ENCODE results near the gene MSANTD7. TPM values are rescaled to one million over a fixed set of nuclear protein-coding genes. Genes with fewer than 3 reads are reported as not detected.

The MSANTD7 gene
- total and polyA plus RNA-seq, 2 donors (not counting 1 experiment from before 2014, with no cell fraction given), result 6.8 to 15.2 TPM

- no peaks in the 10 kb centered on the region for H3K9me3 Mint-ChIP-seq (ENCODE audit: insufficient read depth)
- H3K27me3 Mint-ChIP-seq, result no peaks in the 10 kb centered on the region
- Histone ChIP-seq H3K4me1 (ENCODE audit: control insufficient read depth in 2 of 2, insufficient read depth in 2 of 2, low read length in 2 of 2) (peaks cover 25 to 26% of the 10 kb centered on the region in 2 donors), H2AFZ (ENCODE audit: insufficient read depth, low read depth, low read length, poor library complexity, severe bottlenecking) (no peak overlapping the region), H4K20me1 (ENCODE audit: control insufficient read depth, insufficient read depth, low read length, poor library complexity, severe bottlenecking) (no peaks in the 10 kb centered on the region), H3K4me3 (ENCODE audit: control extremely low read depth in 1 of 5, extremely low read depth in 1 of 5, insufficient read depth in 1 of 5, low read depth in 2 of 5, low read length in 4 of 5) (no peak overlapping the region), H3K9me3 (ENCODE audit: control extremely low read depth in 1 of 3, control insufficient read depth in 2 of 3, insufficient read depth in 1 of 3, low read length in 2 of 3) (no peaks in the 10 kb centered on the region), H3K27ac (ENCODE audit: low read length in 2 of 2) (no peak overlapping the region), H3K36me3 (replicated peaks in 1 of 2; ENCODE audit: control extremely low read depth in 1 of 2, control insufficient read depth in 1 of 2, extremely low read depth in 1 of 2, insufficient read depth in 2 of 2, low read length in 1 of 2) (no peaks in the 10 kb centered on the region), H3K27me3 (replicated peaks in 1 of 4; ENCODE audit: control extremely low read depth in 1 of 4, control insufficient read depth in 3 of 4, insufficient read depth in 4 of 4, low read length in 3 of 4) (no peaks in the 10 kb centered on the region), H3K79me2 (ENCODE audit: control insufficient read depth, insufficient read depth, low read length) (no peaks in the 10 kb centered on the region), H3K4me2 (replicated peaks; ENCODE audit: low read depth, low read length, poor library complexity, severe bottlenecking) (no peak overlapping the region), H3K9ac (ENCODE audit: low read length) (no peak overlapping the region)
- DNase-seq (no peak), ATAC-seq (ENCODE audit: low read depth) (no peak)
- TF ChIP-seq CTCF (IDR thresholded peaks at IDR 0.05), result no peak
- TF ChIP-seq EZH2 (IDR thresholded peaks at IDR 0.05; ENCODE audit: borderline replicate concordance, insufficient read depth, low read depth, low read length, poor library complexity, severe bottlenecking), result no peak
- 88% methylated on average over 5 of the region's 5 CpGs for WGBS (ENCODE audit: insufficient coverage)
- POLR2A ChIA-PET, result no interaction called here
- H3K4me1 Mint-ChIP-seq, result peaks cover 35% of the 10 kb centered on the region
- H3K4me3 Mint-ChIP-seq, result no peak overlapping the region
- CTCF ChIA-PET, result interaction anchor here (0.6 to 2.0 kb wide), 3 partner anchors 11 to 40 kb away, joined by 3 to 6 read pairs (median 3); no protein-coding TSS in a partner anchor
- intact Hi-C loops (cut with micrococcal nuclease), result loop anchor here (5.0 kb wide), 1 partner anchor 129 kb away; no protein-coding TSS in a partner anchor
- H3K27ac Mint-ChIP-seq, result peak overlapping the region; percentile 12
Observed at GRCh38 chr10:14801723-14802122, 36.4 kb upstream of the MSANTD7 start.

- intact Hi-C loops (cut with micrococcal nuclease), result loop anchor here (5.0 kb wide), 1 partner anchor 132 kb away; no protein-coding TSS in a partner anchor
- ChIA-PET POLR2A (no interaction called here), CTCF (interaction anchor here (0.6 kb wide), 1 partner anchor 21 kb away, joined by 4 read pairs; no protein-coding TSS in a partner anchor)
- no peak overlapping the region for H3K4me3 ChIP-seq (ENCODE audit: control extremely low read depth in 1 of 5, extremely low read depth in 1 of 5, insufficient read depth in 1 of 5, low read depth in 2 of 5, low read length in 4 of 5)
- no peaks in the 10 kb centered on the region for H3K36me3 ChIP-seq (replicated peaks in 1 of 2; ENCODE audit: control extremely low read depth in 1 of 2, control insufficient read depth in 1 of 2, extremely low read depth in 1 of 2, insufficient read depth in 2 of 2, low read length in 1 of 2)
- no peaks in the 10 kb centered on the region for H4K20me1 ChIP-seq (ENCODE audit: control insufficient read depth, insufficient read depth, low read length, poor library complexity, severe bottlenecking)
- no peak overlapping the region for H3K9ac ChIP-seq (ENCODE audit: low read length)
- Mint-ChIP-seq H3K27me3 (no peaks in the 10 kb centered on the region), H3K27ac (no peak overlapping the region), H3K9me3 (ENCODE audit: insufficient read depth) (no peaks in the 10 kb centered on the region), H3K4me3 (no peak overlapping the region), H3K4me1 (peaks cover 22% of the 10 kb centered on the region)
- no peak for DNase-seq
- H3K79me2 ChIP-seq (ENCODE audit: control insufficient read depth, insufficient read depth, low read length), result no peaks in the 10 kb centered on the region
- no peak for ATAC-seq (ENCODE audit: low read depth)
- H3K4me2 ChIP-seq (replicated peaks; ENCODE audit: low read depth, low read length, poor library complexity, severe bottlenecking), result no peak overlapping the region
- TF ChIP-seq EZH2 (IDR thresholded peaks at IDR 0.05; ENCODE audit: borderline replicate concordance, insufficient read depth, low read depth, low read length, poor library complexity, severe bottlenecking) (no peak), CTCF (IDR thresholded peaks at IDR 0.05) (no peak)
- no peaks in the 10 kb centered on the region for H3K27me3 ChIP-seq (replicated peaks in 1 of 4; ENCODE audit: control extremely low read depth in 1 of 4, control insufficient read depth in 3 of 4, insufficient read depth in 4 of 4, low read length in 3 of 4)
- WGBS (ENCODE audit: insufficient coverage), result no CpG with 5 or more reads among the region's 1 CpG
- H3K27ac ChIP-seq (ENCODE audit: low read length in 2 of 2), result no peak overlapping the region
- H3K9me3 ChIP-seq (ENCODE audit: control extremely low read depth in 1 of 3, control insufficient read depth in 2 of 3, insufficient read depth in 1 of 3, low read length in 2 of 3), result no peaks in the 10 kb centered on the region
- H2AFZ ChIP-seq (ENCODE audit: insufficient read depth, low read depth, low read length, poor library complexity, severe bottlenecking), result no peak overlapping the region
- H3K4me1 ChIP-seq (ENCODE audit: control insufficient read depth in 2 of 2, insufficient read depth in 2 of 2, low read length in 2 of 2), result peaks cover 13 to 16% of the 10 kb centered on the region in 2 donors
Observed at GRCh38 chr10:14803827-14804226, 34.3 kb upstream of the MSANTD7 start.

Measured in B cell (primary cell).